ENCODE results near the gene PSAT1.

DNA sequence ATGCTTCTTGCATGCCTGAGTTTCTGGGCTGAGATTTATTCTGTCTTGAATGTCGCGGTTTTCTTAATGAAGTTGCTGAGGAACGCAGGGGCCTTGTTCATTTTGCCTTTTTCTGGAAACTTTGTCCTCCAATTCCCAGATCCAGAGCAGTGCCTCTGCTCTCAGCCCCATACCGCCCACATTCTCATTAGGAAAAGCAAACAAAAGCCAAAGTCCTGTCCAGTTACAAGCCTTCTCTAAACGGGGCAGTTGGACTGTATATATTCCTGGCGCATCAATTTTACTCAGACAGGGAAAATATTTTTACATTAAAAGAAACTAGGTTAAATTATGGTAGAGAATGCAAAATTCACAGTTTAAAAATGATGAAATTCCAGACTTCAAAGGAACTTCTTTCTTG lies 1.2 kb upstream of the PSAT1 start:
- TF ChIP-seq CTCF (conservative IDR thresholded peaks at IDR 0.05; ENCODE audit: low read length) (no peak), EZH2phosphoT487 (IDR thresholded peaks at IDR 0.05; ENCODE audit: borderline replicate concordance) (no peak)
